Measurements from ENCODE around the gene HDC. TPM values are rescaled to one million over a fixed set of nuclear protein-coding genes. Genes with fewer than 3 reads are reported as not detected.

HDC gene
- total and polyA plus RNA-seq, 2 of the 13 experiments (the other 11 are each of a cell fraction or from before 2014, with no cell fraction given): not detected

DNA sequence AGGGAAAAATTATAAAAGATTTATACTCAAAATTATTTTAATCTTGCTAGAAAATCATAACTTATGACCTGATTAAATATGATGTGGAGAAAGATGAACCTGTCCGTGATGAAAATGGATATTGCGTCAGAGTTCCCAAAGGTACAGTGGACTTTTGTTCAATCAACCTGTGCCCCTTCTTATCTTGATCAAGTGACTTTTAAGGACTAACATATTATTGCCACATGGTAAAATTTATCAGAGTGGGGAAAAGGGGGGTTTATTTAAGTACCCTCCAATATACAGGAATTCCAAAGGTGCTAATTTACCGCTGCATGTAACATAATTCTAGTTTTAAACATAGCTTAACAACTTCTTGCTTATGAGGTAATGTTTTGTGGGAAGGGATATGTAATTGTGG is 39.6 kb downstream of the HDC start:
- BruUV-seq (replicated peaks): no TSS peak
- H4K20me1 ChIP-seq (ENCODE audit: insufficient read depth, low read length): no peaks in the 10 kb centered on the region
- no peak overlapping the region for H3K9ac ChIP-seq (ENCODE audit: insufficient read depth, low read depth, low read length)
- ChIA-PET POLR2A (no interaction called here), CTCF (ENCODE audit: low intra/inter-chr PET ratio, low total read pairs) (no interaction called here)
- no peaks in the 10 kb centered on the region for H3K9me3 ChIP-seq (ENCODE audit: low read length)
- H3K4me3 ChIP-seq (replicated peaks in 1 of 3; ENCODE audit: insufficient read depth in 1 of 3, low read depth in 2 of 3, low read length in 3 of 3): no peak overlapping the region
- ATAC-seq (no peak), FAIRE-seq (no peak), DNase-seq (ENCODE audit: low spot score) (no peak)
- in situ Hi-C loops (cut with HindIII; ENCODE audit: extremely low pct_ligation_motif_present, low pct_unique_long_range_greater_than_20kb) (no loop called here), intact Hi-C loops (cut with micrococcal nuclease; ENCODE audit: unreplicated experiment) (no loop called here)
- peaks cover 3 to 33% of the 10 kb centered on the region in 2 experiments for H3K36me3 ChIP-seq (replicated peaks in 1 of 2; ENCODE audit: control insufficient read depth in 1 of 2, insufficient read depth in 2 of 2, low read length in 2 of 2)
- no peaks in the 10 kb centered on the region for H3K27me3 ChIP-seq (ENCODE audit: control insufficient read depth in 1 of 2, insufficient read depth in 2 of 2, low read length in 2 of 2)
- WGBS (ENCODE audit: low lambda C conversion rate): 82% methylated on average over 3 of the region's 3 CpGs
- 0 out of 2 replicates have a peak, but pooled peaks have one; percentile 29 for TF ChIP-seq GATAD2A (CRISPR knock-in tag; IDR thresholded peaks at IDR 0.05)
- TF ChIP-seq ARID5B (CRISPR knock-in tag; IDR thresholded peaks at IDR 0.05): 0 out of 2 replicates have a peak, but pooled peaks have one; percentile 12
- peak; percentile 89 for TF ChIP-seq CEBPB (IDR thresholded peaks at IDR 0.05; ENCODE audit: borderline replicate concordance, low read depth, low read length)
- TF ChIP-seq RNF2 (conservative IDR thresholded peaks at IDR 0.05; ENCODE audit: low read depth): no peak
- no peak for TF ChIP-seq GZF1 (CRISPR knock-in tag; IDR thresholded peaks at IDR 0.05)
- peak; percentile 48 for TF ChIP-seq HNF4A (CRISPR knock-in tag; IDR thresholded peaks at IDR 0.05)
- TF ChIP-seq ZFP41 (CRISPR knock-in tag; IDR thresholded peaks at IDR 0.05; ENCODE audit: borderline replicate concordance): no peak
- peak; percentile 54; the same call in 1 of the 2 replicates for TF ChIP-seq CEBPG (CRISPR knock-in tag; IDR thresholded peaks at IDR 0.05)
- TF ChIP-seq MZF1 (CRISPR knock-in tag; IDR thresholded peaks at IDR 0.05; ENCODE audit: borderline replicate concordance): no peak
- TF ChIP-seq NR2F6 (IDR thresholded peaks at IDR 0.05): 0 out of 2 replicates have a peak, but pooled peaks have one; percentile 12
- TF ChIP-seq NR2F6 (CRISPR knock-in tag; IDR thresholded peaks at IDR 0.05): no peak
- H3K4me2 ChIP-seq (ENCODE audit: low read depth, low read length): no peak overlapping the region
- H3K27ac ChIP-seq (ENCODE audit: extremely low read length, insufficient read depth, low read length): no peak overlapping the region
- peaks cover 12% of the 10 kb centered on the region for H3K4me1 ChIP-seq (ENCODE audit: insufficient read depth, low read length)
- H3K79me2 ChIP-seq (ENCODE audit: insufficient read depth, low read length): no peaks in the 10 kb centered on the region
- H2AFZ ChIP-seq (ENCODE audit: low read length): no peak overlapping the region
